ENCODE data around the gene ERMP1. TPM values are rescaled to one million over a fixed set of nuclear protein-coding genes. Genes with fewer than 3 reads are reported as not detected.

The ERMP1 gene
- polyA plus RNA-seq, 2 of the 4 experiments (the other 2 are of a cell fraction) = 22.5 to 53.4 TPM

GRCh38 chr9:5838884-5839571 is 6.1 kb upstream of the ERMP1 start (continued):
- no peak for TF ChIP-seq POLR2A (IDR thresholded peaks at IDR 0.05; ENCODE audit: low read length)
- TF ChIP-seq NPAS2 (CRISPR knock-in tag; IDR thresholded peaks at IDR 0.05; ENCODE audit: borderline replicate concordance) = no peak
- TF ChIP-seq NFE2L2 (conservative IDR thresholded peaks at IDR 0.05; ENCODE audit: low read length) = peak; percentile 99
- TF ChIP-seq SREBF2 (IDR thresholded peaks at IDR 0.05) = no peak
- TF ChIP-seq RFX5 (IDR thresholded peaks at IDR 0.05) = no peak
- TF ChIP-seq ZNF302 (CRISPR knock-in tag; IDR thresholded peaks at IDR 0.05) = peak; percentile 67; the same call in 1 of the 2 replicates
- TF ChIP-seq, protein P1, sequence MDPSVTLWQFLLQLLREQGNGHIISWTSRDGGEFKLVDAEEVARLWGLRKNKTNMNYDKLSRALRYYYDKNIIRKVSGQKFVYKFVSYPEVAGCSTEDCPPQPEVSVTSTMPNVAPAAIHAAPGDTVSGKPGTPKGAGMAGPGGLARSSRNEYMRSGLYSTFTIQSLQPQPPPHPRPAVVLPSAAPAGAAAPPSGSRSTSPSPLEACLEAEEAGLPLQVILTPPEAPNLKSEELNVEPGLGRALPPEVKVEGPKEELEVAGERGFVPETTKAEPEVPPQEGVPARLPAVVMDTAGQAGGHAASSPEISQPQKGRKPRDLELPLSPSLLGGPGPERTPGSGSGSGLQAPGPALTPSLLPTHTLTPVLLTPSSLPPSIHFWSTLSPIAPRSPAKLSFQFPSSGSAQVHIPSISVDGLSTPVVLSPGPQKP (IDR thresholded peaks at IDR 0.05; ENCODE audit: low read depth, low read length) = no peak
- peak; percentile 49; the same call in 1 of the 2 replicates for TF ChIP-seq RARB (CRISPR knock-in tag; IDR thresholded peaks at IDR 0.05)
- peak; percentile 36 to 44; a peak in 1 of 5 replicates for TF ChIP-seq JUN (IDR thresholded peaks at IDR 0.05)
- peak in 1 of 2 experiments; percentile 46; a peak in 1 of 5 replicates for TF ChIP-seq EP300 (IDR thresholded peaks at IDR 0.05)
- TF ChIP-seq CEBPB (IDR thresholded peaks at IDR 0.05) = peak in 1 of 2 experiments; percentile 70; a peak in 2 of 4 replicates
- TF ChIP-seq FOSL2 (IDR thresholded peaks at IDR 0.05) = 0 out of 2 replicates have a peak, but pooled peaks have one; percentile 53
- peak; percentile 95 for TF ChIP-seq FOSL2 (CRISPR knock-in tag; IDR thresholded peaks at IDR 0.05)
- no peak for TF ChIP-seq ESRRA (IDR thresholded peaks at IDR 0.05; ENCODE audit: borderline replicate concordance, low read length)
- no peak for TF ChIP-seq NR3C1 (IDR thresholded peaks at IDR 0.05)
- no peak for TF ChIP-seq KDM5A (IDR thresholded peaks at IDR 0.05)
- TF ChIP-seq, protein P2, sequence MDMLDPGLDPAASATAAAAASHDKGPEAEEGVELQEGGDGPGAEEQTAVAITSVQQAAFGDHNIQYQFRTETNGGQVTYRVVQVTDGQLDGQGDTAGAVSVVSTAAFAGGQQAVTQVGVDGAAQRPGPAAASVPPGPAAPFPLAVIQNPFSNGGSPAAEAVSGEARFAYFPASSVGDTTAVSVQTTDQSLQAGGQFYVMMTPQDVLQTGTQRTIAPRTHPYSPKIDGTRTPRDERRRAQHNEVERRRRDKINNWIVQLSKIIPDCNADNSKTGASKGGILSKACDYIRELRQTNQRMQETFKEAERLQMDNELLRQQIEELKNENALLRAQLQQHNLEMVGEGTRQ (IDR thresholded peaks at IDR 0.05) = no peak
- TF ChIP-seq PHF8 (IDR thresholded peaks at IDR 0.05; ENCODE audit: borderline replicate concordance, low read depth) = no peak
- TF ChIP-seq, protein P3, sequence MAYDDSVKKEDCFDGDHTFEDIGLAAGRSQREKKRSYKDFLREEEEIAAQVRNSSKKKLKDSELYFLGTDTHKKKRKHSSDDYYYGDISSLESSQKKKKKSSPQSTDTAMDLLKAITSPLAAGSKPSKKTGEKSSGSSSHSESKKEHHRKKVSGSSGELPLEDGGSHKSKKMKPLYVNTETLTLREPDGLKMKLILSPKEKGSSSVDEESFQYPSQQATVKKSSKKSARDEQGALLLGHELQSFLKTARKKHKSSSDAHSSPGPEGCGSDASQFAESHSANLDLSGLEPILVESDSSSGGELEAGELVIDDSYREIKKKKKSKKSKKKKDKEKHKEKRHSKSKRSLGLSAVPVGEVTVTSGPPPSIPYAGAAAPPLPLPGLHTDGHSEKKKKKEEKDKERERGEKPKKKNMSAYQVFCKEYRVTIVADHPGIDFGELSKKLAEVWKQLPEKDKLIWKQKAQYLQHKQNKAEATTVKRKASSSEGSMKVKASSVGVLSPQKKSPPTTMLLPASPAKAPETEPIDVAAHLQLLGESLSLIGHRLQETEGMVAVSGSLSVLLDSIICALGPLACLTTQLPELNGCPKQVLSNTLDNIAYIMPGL (CRISPR knock-in tag; IDR thresholded peaks at IDR 0.05; ENCODE audit: borderline replicate concordance) = no peak
- TF ChIP-seq, protein P4, sequence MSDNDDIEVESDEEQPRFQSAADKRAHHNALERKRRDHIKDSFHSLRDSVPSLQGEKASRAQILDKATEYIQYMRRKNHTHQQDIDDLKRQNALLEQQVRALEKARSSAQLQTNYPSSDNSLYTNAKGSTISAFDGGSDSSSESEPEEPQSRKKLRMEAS (IDR thresholded peaks at IDR 0.05) = peak; percentile 80
- 0 out of 2 replicates have a peak, but pooled peaks have one; percentile 45 for TF ChIP-seq FOSB (CRISPR knock-in tag; IDR thresholded peaks at IDR 0.05)
- TF ChIP-seq ZFP36 (IDR thresholded peaks at IDR 0.05; ENCODE audit: borderline replicate concordance, partially characterized antibody) = no peak
- peak; percentile 100 for TF ChIP-seq MAFK (IDR thresholded peaks at IDR 0.05; ENCODE audit: partially characterized antibody)
- peak; percentile 53; the same call in 1 of the 2 replicates for TF ChIP-seq GATA3 (IDR thresholded peaks at IDR 0.05; ENCODE audit: borderline replicate concordance)
- TF ChIP-seq REST (IDR thresholded peaks at IDR 0.05) = no peak
- no peak for TF ChIP-seq RNF2 (IDR thresholded peaks at IDR 0.05; ENCODE audit: borderline replicate concordance, low read depth)
- no peak for TF ChIP-seq KDM1A (IDR thresholded peaks at IDR 0.05; ENCODE audit: low read depth)
- TF ChIP-seq TFCP2L1 (CRISPR knock-in tag; IDR thresholded peaks at IDR 0.05) = no peak
- TF ChIP-seq RCOR1 (IDR thresholded peaks at IDR 0.05; ENCODE audit: low read depth, low read length) = no peak
- TF ChIP-seq CHD4 (IDR thresholded peaks at IDR 0.05; ENCODE audit: borderline replicate concordance) = no peak
- no peak for TF ChIP-seq MYC (IDR thresholded peaks at IDR 0.05; ENCODE audit: borderline replicate concordance, low read length)
- peak; percentile 67 for TF ChIP-seq JUNB (IDR thresholded peaks at IDR 0.05)
- TF ChIP-seq HOXA7 (CRISPR knock-in tag; IDR thresholded peaks at IDR 0.05) = 0 out of 2 replicates have a peak, but pooled peaks have one; percentile 49
- TF ChIP-seq ZSCAN20 (CRISPR knock-in tag; IDR thresholded peaks at IDR 0.05) = no peak
- TF ChIP-seq HOXB5 (CRISPR knock-in tag; IDR thresholded peaks at IDR 0.05) = no peak; the same call in 1 of the 2 replicates
